ENCODE data around the gene SIM1. TPM values are rescaled to one million over a fixed set of nuclear protein-coding genes. Genes with fewer than 3 reads are reported as not detected.
A peak's percentile ranks its signal among the peaks of the same experiment; 100 is the strongest.

The SIM1 gene, protein sequence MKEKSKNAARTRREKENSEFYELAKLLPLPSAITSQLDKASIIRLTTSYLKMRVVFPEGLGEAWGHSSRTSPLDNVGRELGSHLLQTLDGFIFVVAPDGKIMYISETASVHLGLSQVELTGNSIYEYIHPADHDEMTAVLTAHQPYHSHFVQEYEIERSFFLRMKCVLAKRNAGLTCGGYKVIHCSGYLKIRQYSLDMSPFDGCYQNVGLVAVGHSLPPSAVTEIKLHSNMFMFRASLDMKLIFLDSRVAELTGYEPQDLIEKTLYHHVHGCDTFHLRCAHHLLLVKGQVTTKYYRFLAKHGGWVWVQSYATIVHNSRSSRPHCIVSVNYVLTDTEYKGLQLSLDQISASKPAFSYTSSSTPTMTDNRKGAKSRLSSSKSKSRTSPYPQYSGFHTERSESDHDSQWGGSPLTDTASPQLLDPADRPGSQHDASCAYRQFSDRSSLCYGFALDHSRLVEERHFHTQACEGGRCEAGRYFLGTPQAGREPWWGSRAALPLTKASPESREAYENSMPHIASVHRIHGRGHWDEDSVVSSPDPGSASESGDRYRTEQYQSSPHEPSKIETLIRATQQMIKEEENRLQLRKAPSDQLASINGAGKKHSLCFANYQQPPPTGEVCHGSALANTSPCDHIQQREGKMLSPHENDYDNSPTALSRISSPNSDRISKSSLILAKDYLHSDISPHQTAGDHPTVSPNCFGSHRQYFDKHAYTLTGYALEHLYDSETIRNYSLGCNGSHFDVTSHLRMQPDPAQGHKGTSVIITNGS
- total RNA-seq: not detected

- peak; percentile 65 for ATAC-seq
- DNase-seq (ENCODE audit: low spot score): no peak
Observed at GRCh38 chr6:100464903-100465700, at the start of gene SIM1. TSS of gene SIM1 (minus strand) at chr6:100464921. CDS start at chr6:100463468, 1,453 bp downstream.

DNA sequence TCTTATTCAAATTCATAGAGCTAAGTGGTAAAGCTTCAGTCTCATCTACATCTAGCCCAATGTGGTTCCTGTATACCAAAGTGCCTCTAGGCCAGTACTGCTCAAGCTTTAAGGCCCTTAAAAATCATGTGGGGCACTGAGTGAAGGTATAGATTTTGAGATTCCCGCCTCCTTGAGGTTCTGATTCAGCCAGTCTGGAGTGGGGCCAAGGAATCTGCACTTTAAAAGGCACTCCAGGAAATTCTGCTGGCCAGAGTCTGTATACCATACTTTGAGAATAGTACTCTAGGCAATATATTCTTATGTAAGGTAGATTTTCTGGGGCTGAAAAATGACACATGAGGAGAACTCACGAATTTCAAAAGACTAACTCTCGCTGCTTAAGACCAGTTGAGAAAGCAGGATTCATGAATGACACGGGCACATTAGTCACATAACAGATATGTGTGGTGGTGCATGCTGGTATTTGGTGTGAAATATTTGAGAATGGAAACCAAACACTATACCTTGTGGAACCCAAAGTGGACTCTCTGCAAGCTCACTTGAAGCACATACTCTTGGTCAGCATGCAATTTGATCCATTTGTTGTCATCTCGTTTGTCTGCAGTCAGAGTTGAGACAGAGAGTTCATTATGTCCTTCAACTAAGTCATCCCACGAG lies 47.6 kb upstream of the SIM1 start:
- ATAC-seq (no peak), DNase-seq (ENCODE audit: low spot score) (no peak)

DNA sequence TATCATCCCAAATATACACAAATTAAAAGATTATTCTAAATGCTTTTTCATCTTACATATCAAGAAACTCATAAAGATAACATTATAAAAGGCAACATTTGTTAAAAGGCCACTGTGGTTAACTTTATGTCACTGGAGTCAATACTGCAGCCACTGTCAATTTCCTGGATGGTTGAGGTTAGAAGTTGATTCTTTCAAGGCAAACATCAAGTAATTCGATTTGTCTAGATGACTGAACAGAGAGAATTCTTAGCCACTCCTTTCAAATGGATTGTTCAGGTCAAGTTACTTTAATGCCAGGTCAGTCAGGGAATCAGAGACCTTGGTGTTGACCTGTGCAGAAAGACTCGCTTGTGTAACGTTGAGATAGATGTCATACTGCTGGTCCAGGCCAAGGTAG lies 44.4 kb upstream of the SIM1 start:
- ATAC-seq: no peak

GRCh38 chr6:100506651-100507050 lies 41.9 kb upstream of the SIM1 start:
- ATAC-seq (no peak), DNase-seq (ENCODE audit: low spot score) (no peak)

More for the DNA sequence above, 44.4 kb upstream of the SIM1 start:
- DNase-seq (ENCODE audit: low spot score): no peak

- ATAC-seq (peak; percentile 61), DNase-seq (ENCODE audit: low spot score) (no peak)
Observed at GRCh38 chr6:100504786-100505737, 40.3 kb upstream of the SIM1 start.

DNA sequence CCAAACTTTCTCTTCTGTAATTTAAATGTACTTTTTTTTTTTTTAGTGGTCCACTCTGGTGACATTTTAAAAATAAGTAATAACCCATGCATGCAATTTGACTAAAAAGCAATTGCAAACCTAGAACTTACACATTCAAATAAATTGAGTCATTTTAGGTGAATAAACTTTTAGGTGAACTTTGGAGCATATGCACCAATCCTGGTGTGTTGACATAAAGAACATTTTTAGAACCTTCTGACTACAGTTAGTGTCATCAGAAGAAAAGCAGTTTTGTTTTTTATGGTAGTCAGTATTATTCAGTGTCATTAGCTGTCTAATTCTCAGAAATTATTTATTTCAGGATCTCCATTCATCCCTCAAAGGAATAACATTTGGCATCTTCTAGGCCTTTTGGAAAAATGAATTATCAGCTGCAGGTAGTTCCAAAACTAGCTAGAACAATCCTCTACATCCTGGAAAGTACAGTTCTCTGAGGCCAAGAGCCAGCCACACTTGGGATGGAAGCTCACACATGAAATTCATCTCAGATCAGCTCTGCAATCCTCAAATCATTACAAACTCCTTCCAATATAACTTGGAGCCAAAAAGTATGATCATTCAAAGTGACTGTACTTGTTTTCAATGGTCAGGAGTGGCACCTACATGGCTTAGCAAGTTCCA lies 38.5 kb upstream of the SIM1 start:
- ATAC-seq (peak; percentile 83), DNase-seq (ENCODE audit: low spot score) (no peak)

GRCh38 chr6:100493206-100493888 lies 28.6 kb upstream of the SIM1 start:
- ATAC-seq (no peak), DNase-seq (ENCODE audit: low spot score) (no peak)

DNA sequence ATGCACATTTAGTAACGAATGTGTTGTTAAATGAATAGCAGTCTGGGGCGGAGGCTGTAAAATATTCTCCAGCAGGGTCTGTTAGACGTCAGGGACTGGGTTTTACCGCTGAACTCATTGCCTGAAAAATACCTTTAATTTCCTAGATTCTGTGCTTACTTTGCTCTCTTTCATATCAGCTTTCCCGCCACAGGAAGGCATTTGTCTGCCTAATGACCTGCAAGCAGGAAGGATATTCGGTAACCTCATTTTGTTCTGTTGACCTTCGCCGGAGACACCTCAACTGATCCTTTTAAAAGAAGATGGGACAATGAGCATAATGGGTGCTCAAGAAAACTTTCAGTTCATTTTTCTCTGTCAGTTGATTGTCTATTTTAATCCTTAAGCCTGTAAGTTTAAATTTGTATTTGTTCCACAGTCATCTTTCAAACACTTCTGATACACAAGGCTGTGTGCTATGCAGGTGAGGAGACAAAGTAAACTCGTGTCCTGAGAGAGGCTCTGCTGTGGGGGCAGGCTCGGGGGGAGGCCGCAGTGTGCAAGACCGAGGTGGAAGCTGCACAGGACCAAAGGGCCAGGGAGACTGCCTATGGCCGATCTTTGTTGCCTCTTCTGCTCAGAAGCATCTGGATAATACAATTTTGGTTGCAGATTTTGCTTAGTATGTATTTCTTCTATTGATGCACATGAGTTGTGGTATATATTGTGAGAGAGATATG lies 27.4 kb upstream of the SIM1 start:
- DNase-seq (ENCODE audit: low spot score): no peak
- ATAC-seq: no peak

- DNase-seq (ENCODE audit: low spot score): no peak
- no peak for ATAC-seq
Observed at GRCh38 chr6:100490065-100490464, 25.3 kb upstream of the SIM1 start.

- DNase-seq (ENCODE audit: low spot score) (no peak), ATAC-seq (no peak)
Observed at GRCh38 chr6:100488244-100488643, 23.5 kb upstream of the SIM1 start.

- ATAC-seq (peak; percentile 56), DNase-seq (ENCODE audit: low spot score) (no peak)
Observed at GRCh38 chr6:100487638-100488037, 22.9 kb upstream of the SIM1 start.

DNA sequence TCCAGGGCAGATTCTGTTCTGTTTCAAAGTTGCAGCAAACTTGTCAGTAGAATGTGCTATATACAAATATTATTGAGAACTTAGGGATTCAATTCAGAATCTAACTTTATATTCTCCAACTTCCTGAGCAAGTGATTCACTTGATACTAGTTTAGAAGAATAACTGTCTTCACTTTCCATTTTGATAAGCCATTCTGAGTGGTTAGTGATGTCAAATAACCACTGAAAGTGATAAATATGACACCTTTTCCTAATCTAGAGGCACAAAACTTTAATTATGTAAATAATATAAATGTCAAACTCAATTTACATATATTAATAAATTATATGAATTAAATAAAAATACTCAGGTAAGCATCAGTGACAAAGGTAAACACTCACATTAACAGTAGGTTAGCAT lies 20.5 kb upstream of the SIM1 start:
- DNase-seq (ENCODE audit: low spot score) (no peak), ATAC-seq (no peak)

DNA sequence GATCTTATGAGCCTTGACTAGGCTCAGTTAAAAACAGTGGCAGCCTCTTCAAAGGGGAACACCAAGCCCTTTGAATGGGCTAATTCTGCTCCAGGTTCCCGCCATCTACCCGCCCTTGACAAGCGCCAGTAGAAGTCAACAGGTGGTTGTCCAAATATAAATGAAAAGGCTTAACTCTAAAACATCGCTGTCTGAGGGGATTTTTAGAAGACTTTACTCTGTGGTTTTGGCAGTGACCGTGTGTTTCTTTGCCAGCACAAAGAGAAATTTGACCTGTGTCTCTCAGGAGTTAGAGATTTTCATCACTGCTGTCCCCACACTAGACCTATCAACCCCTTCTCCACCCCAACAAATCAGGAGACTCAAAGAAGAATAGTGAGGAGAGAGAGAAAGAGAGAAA lies 19.8 kb upstream of the SIM1 start:
- DNase-seq (ENCODE audit: low spot score) (peak; percentile 75), ATAC-seq (peak; percentile 71)

DNA sequence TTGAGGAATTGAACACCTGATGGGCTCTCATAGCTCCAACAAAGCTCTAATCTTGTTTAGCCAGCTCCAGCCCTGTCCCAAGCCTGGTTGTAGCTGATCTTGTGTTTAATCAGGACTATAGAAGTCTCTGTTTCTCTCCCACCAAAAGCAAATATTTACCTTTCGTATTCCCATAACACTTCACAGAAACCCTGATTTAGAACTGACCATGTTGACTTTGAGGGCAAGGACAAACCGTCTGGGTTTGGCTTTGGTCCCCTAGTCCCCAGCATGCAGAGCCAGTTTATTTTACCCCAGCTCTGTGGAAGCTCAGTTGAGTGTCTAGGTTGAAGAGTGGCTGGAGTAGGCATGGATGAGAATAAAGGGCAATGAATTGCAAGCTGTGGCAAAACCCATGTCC lies 18.0 kb upstream of the SIM1 start:
- peak; percentile 81 for ATAC-seq
- peak; percentile 67 for DNase-seq (ENCODE audit: low spot score)

GRCh38 chr6:100479179-100480035 lies 14.7 kb upstream of the SIM1 start:
- DNase-seq (ENCODE audit: low spot score) (no peak), ATAC-seq (peak; percentile 58)

DNA sequence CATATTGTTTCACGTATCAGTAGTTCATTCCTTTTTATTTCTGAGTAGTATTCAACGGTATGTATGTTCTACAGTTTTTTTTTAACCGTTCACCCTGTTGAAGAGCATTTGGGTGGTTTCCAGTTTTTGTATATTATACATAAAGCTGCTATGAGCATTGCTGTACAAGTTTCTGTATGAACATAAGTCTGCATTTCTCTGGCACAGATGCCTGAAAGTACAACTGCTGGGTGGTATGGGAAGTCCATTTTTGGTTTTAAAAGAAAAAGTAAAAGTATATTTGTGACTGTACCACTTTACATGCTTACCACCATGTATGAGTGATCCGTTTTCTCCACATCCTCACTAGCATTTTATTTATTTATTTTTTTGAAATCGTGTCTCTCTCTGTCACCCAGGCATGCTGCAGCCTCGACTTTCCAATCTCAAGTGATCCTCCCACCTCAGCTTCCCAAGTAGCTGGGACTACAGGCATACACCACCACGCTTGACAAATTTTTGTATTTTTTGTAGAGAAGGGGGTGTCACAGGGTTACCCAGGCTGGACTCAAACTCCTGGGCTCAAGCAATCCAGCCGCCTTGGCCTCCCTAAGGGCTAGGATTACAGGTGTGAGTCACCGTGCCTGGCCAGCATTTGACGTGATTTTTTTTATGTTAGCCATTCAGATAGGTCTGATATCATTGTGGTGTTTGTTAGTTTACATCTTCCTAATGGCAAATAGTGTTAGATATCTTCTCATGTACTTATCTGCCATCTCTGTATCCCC lies 11.0 kb upstream of the SIM1 start:
- ATAC-seq (no peak), DNase-seq (ENCODE audit: low spot score) (no peak)
